NCI-H226 (cell line): ENCODE measurements around the gene DHRS7.
"Not testable (repeated sequence)": the region's sequence is repeated elsewhere in the genome, so short reads cannot be mapped to it uniquely, and the experiment has no call there.

Experiments
- DNase-seq: peaks from one replicate; pipeline ENCODE4 v3.0.0-alpha.2; 2015

DHRS7 gene

GRCh38 chr14:60116181-60116580 lies 49.0 kb downstream of the DHRS7 start:
- DNase-seq = no peak

DNA sequence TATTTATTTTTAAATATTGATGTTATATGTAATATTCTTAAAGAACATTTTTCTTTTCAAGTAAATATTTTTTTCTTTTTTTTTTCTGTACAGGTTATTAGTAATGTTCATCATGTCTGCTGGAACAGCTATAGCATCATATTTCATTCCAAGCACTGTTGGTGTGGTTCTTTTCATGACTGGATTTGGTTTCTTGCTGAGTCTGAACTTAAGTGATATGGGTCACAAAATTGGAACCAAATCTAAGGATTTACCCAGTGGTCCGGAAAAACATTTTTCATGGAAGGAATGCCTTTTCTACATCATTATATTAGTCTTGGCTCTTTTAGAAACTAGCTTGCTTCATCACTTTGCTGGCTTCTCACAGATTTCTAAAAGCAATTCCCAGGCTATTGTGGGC lies 50.3 kb downstream of the DHRS7 start:
- no peak for DNase-seq

GRCh38 chr14:60111732-60112131 lies 53.5 kb downstream of the DHRS7 start:
- no peak for DNase-seq

GRCh38 chr14:60107477-60107876 lies 57.7 kb downstream of the DHRS7 start:
- DNase-seq = no peak

GRCh38 chr14:60106339-60106738 lies 58.9 kb downstream of the DHRS7 start:
- DNase-seq = no peak

DNA sequence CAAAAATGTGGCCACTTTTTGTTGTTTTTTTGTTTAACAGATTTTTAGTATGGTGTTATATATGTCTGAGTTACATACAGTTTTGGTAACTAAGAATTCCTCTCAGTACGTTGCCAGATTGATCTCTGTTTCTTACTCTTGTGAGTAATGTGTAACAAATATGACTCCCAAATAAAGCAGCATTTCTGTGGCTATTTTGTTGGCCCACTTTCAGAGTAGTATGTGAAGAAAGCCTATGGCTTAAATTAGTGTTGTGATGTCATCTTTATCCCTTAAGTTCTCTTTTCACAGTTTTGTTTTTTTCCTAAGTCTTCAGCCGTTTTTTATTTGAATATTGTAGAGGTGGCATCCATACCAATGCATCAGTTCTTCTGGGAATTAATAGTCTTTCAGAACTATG lies 62.8 kb downstream of the DHRS7 start:
- peak; percentile 38 for DNase-seq

GRCh38 chr14:60101786-60102185 lies 63.4 kb downstream of the DHRS7 start:
- no peak for DNase-seq

DNA sequence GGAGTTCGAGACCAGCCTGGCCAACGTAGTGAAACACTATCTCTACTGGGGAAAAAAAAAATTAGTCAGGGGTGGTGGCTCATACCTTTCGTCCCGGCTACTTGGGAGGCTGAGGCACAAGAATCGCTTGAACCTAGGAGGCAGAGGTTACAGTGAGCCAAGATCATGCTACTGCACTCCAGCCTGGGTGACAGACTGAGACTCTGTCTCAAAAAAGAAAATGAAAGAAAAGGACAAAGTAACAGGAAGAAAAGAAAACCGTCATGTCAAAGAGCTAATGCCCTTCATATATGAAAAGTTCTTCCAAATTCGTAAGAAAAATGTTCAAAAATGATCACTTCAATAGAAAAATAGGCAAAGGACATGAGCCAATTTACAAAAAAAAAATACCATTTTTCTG lies 65.3 kb downstream of the DHRS7 start:
- DNase-seq = not testable (repeated sequence)

GRCh38 chr14:60097974-60098373 lies 67.2 kb downstream of the DHRS7 start:
- DNase-seq = peak; percentile 75

DNA sequence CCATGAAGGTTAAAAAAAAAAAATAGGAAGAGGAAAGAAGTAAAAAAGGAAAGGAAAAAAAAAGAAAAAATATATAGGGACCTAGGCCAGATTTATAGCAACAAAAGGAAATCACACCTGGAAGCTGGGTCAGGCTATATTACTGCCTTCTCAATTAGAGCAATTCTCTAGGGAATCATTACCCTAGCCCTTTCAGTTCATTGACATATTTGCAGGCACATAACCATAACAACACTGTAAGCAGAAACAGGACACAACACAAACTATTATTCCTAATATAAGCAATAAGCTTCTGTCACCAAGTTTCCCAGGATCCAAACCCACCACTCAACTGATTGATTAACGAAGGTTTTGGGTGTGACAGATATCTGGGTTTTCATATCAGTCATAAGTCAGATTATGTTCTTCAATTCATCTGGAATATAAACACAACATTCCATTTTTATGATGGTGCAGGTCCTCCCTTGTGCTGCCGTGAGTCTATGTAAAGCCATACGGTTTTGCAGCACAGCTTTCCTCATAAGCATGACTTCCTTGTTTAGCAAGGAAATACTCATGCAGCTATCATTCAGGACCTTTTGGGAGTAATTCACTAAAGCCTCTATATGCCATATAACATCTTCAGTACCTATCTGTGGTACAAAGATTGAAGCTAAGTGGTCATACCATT lies 69.3 kb downstream of the DHRS7 start:
- DNase-seq = peak; percentile 88

DNA sequence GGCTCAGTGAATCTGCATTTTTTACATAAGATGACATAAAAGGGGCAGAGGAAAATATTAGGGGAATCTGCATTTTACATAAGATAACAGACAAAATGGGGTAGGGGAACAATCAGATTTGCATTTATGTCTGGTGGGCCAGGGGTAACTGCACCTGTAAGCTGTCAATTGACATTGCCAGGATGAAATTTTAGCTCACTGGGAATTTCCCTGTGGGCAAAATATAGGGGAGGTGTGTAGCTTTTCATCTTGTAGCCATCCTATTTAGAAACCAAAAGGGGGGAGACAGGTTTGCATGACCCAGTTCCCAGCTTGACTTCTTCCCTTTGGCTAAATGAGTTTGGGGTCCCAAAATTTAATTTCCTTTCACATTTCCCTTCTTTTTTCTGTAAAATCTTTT lies 70.0 kb downstream of the DHRS7 start:
- no peak for DNase-seq

GRCh38 chr14:60094306-60094897 lies 70.8 kb downstream of the DHRS7 start:
- peak; percentile 52 for DNase-seq
